Adrenal gland (tissue), 12 donors: ENCODE data around the gene KDR. TPM values are rescaled to one million over a fixed set of nuclear protein-coding genes. Genes with fewer than 3 reads are reported as not detected.

Source experiments
- DNase-seq, 7 donors: peaks; one replicate each; pipeline ENCODE4 v3.0.0-alpha.2; 2019 to 2020
- H3K27ac ChIP-seq, 5 donors: fragments of 200-600 bp; sonication (generic) in 4 of 5; 1 replicate in 3 of 5; 2 replicates in 2 of 5; pipeline versions ENCODE4 v1.5.1 to v1.8.0; 2016 to 2020; ENCODE audit warnings: mild to moderate bottlenecking in 1 of 5
- H3K27me3 ChIP-seq: fragments of 200-600 bp; 2 replicates; pipeline ENCODE4 v1.8.0; 2021
- H3K36me3 ChIP-seq, 2 donors: fragments of 200-600 bp; replicated peaks in 1 of 2; 1 replicate in 1 of 2; 2 replicates in 1 of 2; pipeline versions ENCODE4 v1.5.1 to v1.8.0; 2018 to 2022
- H3K4me1 ChIP-seq, 2 donors: fragments of 200-600 bp; replicated peaks in 1 of 2; 1 replicate in 1 of 2; 2 replicates in 1 of 2; pipeline versions ENCODE4 v1.5.1 to v1.8.0; 2018 to 2021
- H3K4me3 ChIP-seq, 4 donors: fragments of 200-600 bp; sonication (generic) in 3 of 4; one replicate each; pipeline ENCODE4 v1.5.1; 2016 to 2018
- H3K9me3 ChIP-seq, 3 donors: fragments of 200-600 bp; sonication (generic) in 1 of 3; replicated peaks in 1 of 3; 1 replicate in 2 of 3; 2 replicates in 1 of 3; pipeline versions ENCODE4 v1.5.1 to v1.8.0; 2016 to 2021
- CTCF ChIP-seq, 6 experiments: fragments of 450-650 bp in 4 of 6; fragments of 200-600 bp in 2 of 6; sonication (generic) in 1 of 6; IDR thresholded peaks; 1 replicate in 5 of 6; 2 replicates in 1 of 6; pipeline versions ENCODE4 v1.5.1 to v1.8.0; 2016 to 2021; ENCODE audit warnings: antibody characterized with exemption in 6 of 6, mild to moderate bottlenecking in 2 of 6, moderate library complexity in 1 of 6
- POLR2A ChIP-seq, 2 donors: fragments of 450-650 bp; IDR thresholded peaks; one replicate each; pipeline ENCODE4 v1.6.1; 2017; ENCODE audit warnings: antibody characterized with exemption in 2 of 2, mild to moderate bottlenecking in 2 of 2, moderate library complexity in 1 of 2
- WGBS, 4 donors: extraction: QIAGEN DNeasy Blood & Tissue Kit in 2 of 4; methylation state at CpG; one replicate each; pipeline versions ENCODE4 v1.1.5 to v1.1.7; 2013 to 2017; 5-methylcytosine and 5-hydroxymethylcytosine counted together
- intact Hi-C, 2 donors: fragments of 100-400 bp; cut with DNase I; formaldehyde crosslinking; loops; one replicate each; pipeline versions ENCODE4 v1.14.1 to v1.15.0; 2022 to 2023
- polyA plus RNA-seq, 3 donors: library from polyadenylated mRNA; stranded (reverse); fragments of 200-250 nt in 2 of 3; fragments of 350-450 nt in 1 of 3; fragmentation: Illumina TruSeq in 1 of 3; extraction: RNeasy Lipid Tissue Mini Kit (QIAGEN cat#74804) in 1 of 3; gene quantifications; one replicate each; pipeline ENCODE4 v1.2.3, GENCODE V29; 2013 to 2014
- total RNA-seq, 9 donors: library from RNA; depleted of rRNA in 4 of 9; stranded (reverse); fragments of >200 nt in 4 of 9; fragments of 120-200 nt in 1 of 9; fragmentation: NEBNext Ultra II Directional in 1 of 9; extraction: Animal tissue kit (Norgen Biotek cat#: 25700) in 1 of 9; gene quantifications; one replicate each; pipeline versions ENCODE4 v1.1.0 to v1.2.4, GENCODE V29; 2013 to 2023
- donor health status: healthy with polysubstance abuse.
- donor health status: Bipolar disorder and iron deficiency.
- donor health status: DM: yes; HTN: yes; CAD: no.
- donor health status: DM: no; HTN: no; CAD: no.
- donor health status: DM: no; HTN: no; CAD: no.
- donor health status: DM: yes; HTN: yes; CAD: no.

KDR gene
- total and polyA plus RNA-seq, 12 donors, result 5.1 to 69.0 (median 37.7) TPM

GRCh38 chr4:55068522-55068921 lies 56.9 kb downstream of the KDR start:
- H3K9me3 ChIP-seq, result no peaks in the 10 kb centered on the region
- DNase-seq, result no peak
- no peaks in the 10 kb centered on the region for H3K4me1 ChIP-seq
- no peaks in the 10 kb centered on the region for H3K27me3 ChIP-seq
- H3K4me3 ChIP-seq, result no peak overlapping the region
- TF ChIP-seq POLR2A (IDR thresholded peaks at IDR 0.05) (no peak), CTCF (IDR thresholded peaks at IDR 0.05) (no peak)
- H3K36me3 ChIP-seq, result no peaks in the 10 kb centered on the region
- H3K27ac ChIP-seq, result peak overlapping the region in 1 of 5 donors; percentile 42
- intact Hi-C loops, result no loop called here
- WGBS, 4 donors, result 35 to 45% (median 37%) methylated on average over 7 of the region's 7 CpGs

- intact Hi-C loops, result no loop called here
- Histone ChIP-seq H3K4me3 (no peak overlapping the region), H3K9me3 (no peaks in the 10 kb centered on the region), H3K27ac (no peak overlapping the region), H3K4me1 (no peaks in the 10 kb centered on the region), H3K36me3 (no peaks in the 10 kb centered on the region), H3K27me3 (no peaks in the 10 kb centered on the region)
- WGBS, 4 donors, result 63 to 69% (median 66%) methylated on average over 6 of the region's 6 CpGs
- TF ChIP-seq CTCF (IDR thresholded peaks at IDR 0.05) (no peak), POLR2A (IDR thresholded peaks at IDR 0.05) (no peak)
- DNase-seq, result no peak
Measured at GRCh38 chr4:55066018-55066417, 59.4 kb downstream of the KDR start.

- Histone ChIP-seq H3K4me3 (no peak overlapping the region), H3K9me3 (no peaks in the 10 kb centered on the region), H3K36me3 (no peaks in the 10 kb centered on the region), H3K4me1 (no peaks in the 10 kb centered on the region), H3K27me3 (no peaks in the 10 kb centered on the region), H3K27ac (no peak overlapping the region)
- no peak for DNase-seq
- intact Hi-C loops, result no loop called here
- 69 to 77% (median 76%) methylated on average over 4 of the region's 4 CpGs for WGBS, 4 donors
- TF ChIP-seq POLR2A (IDR thresholded peaks at IDR 0.05), result no peak
- no peak for TF ChIP-seq CTCF (IDR thresholded peaks at IDR 0.05)
Measured at GRCh38 chr4:55055529-55055928, 69.9 kb downstream of the KDR start.

GRCh38 chr4:55051532-55051931 lies 73.9 kb downstream of the KDR start:
- no peak for TF ChIP-seq CTCF (IDR thresholded peaks at IDR 0.05)
- no peak for TF ChIP-seq POLR2A (IDR thresholded peaks at IDR 0.05)
- peak overlapping the region in 1 of 5 donors; percentile 41 for H3K27ac ChIP-seq
- H3K36me3 ChIP-seq, result no peaks in the 10 kb centered on the region
- DNase-seq, result peak in 2 of 7 donors; percentile 18 to 59
- H3K4me1 ChIP-seq, result no peaks in the 10 kb centered on the region
- H3K4me3 ChIP-seq, result no peak overlapping the region
- intact Hi-C loops, result no loop called here
- no peaks in the 10 kb centered on the region for H3K9me3 ChIP-seq
- no peaks in the 10 kb centered on the region for H3K27me3 ChIP-seq
- 69 to 82% (median 71%) methylated on average over 2 of the region's 2 CpGs for WGBS, 4 donors
